C4-2B (cell line): ENCODE data around the gene ZNF385D.

Experiments
- ZFX ChIP-seq: fragments of 450-650 bp; IDR thresholded peaks from 2 replicates; pipeline ENCODE4 v1.6.1; 2017
- TF ChIP-seq, protein P1 (sequence below): fragments of 450-650 bp; conservative IDR thresholded peaks from 2 replicates; pipeline ENCODE4 v1.5.1; 2017; ENCODE audit warnings: mild to moderate bottlenecking

DNA sequence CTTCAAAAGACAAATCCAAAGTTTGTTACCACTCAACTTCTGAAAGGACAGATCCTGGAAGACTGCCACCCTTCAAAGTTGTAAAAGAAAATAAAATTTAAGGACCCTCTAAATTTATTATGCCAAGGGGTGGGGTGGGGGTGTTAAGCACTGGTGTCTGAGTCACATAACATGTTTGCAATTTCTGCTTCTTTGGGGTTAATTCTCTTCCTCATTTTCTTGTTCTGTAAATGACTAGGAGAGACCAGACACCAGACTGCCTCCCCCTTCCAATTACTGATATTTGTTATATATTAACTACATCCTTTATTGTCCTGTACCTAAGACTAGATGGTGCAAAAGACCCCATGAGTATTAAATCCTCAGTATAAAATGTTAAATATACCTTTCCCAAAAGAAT is 242.8 kb downstream of the ZNF385D start:
- TF ChIP-seq, protein P1, sequence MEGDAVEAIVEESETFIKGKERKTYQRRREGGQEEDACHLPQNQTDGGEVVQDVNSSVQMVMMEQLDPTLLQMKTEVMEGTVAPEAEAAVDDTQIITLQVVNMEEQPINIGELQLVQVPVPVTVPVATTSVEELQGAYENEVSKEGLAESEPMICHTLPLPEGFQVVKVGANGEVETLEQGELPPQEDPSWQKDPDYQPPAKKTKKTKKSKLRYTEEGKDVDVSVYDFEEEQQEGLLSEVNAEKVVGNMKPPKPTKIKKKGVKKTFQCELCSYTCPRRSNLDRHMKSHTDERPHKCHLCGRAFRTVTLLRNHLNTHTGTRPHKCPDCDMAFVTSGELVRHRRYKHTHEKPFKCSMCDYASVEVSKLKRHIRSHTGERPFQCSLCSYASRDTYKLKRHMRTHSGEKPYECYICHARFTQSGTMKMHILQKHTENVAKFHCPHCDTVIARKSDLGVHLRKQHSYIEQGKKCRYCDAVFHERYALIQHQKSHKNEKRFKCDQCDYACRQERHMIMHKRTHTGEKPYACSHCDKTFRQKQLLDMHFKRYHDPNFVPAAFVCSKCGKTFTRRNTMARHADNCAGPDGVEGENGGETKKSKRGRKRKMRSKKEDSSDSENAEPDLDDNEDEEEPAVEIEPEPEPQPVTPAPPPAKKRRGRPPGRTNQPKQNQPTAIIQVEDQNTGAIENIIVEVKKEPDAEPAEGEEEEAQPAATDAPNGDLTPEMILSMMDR, result no peak
- no peak for TF ChIP-seq ZFX
